GM21447 (cell line): ENCODE results near the gene MAGIX.
"Not testable (repeated sequence)": the region's sequence is repeated elsewhere in the genome, so short reads cannot be mapped to it uniquely, and the experiment has no call there.

Experiments used
- ATAC-seq: cut with Tn5 transposase; IDR thresholded peaks from one replicate; pipeline ENCODE4 v1.9.1; 2021; ENCODE audit not compliant: unreplicated experiment

The MAGIX gene

GRCh38 chrX:49157194-49157593 is 5.4 kb upstream of the MAGIX start:
- ATAC-seq: no peak

DNA sequence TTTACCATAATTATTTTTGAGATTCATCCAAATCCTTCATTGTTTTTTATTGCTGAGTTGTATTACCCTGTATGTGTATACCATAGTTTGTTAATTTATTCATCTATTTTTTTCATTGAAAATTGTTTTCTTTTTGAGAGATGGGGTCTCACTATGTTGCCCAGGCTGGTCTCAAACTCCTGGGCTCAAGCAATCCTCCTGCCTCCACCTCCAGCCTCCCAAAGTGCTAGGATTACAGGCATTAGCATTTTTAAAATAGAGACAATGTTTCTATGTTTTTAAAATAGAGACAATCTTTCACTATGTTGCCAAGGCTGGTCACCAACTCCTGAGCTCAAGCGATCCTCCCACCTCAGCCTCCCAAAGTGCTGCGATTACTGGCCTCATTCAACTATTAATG is 1.6 kb upstream of the MAGIX start:
- no peak for ATAC-seq

GRCh38 chrX:49161632-49162031 is 926 bp upstream of the MAGIX start:
- ATAC-seq: no peak

GRCh38 chrX:49163555-49164419 is 1.2 kb downstream of the MAGIX start:
- ATAC-seq: no peak

DNA sequence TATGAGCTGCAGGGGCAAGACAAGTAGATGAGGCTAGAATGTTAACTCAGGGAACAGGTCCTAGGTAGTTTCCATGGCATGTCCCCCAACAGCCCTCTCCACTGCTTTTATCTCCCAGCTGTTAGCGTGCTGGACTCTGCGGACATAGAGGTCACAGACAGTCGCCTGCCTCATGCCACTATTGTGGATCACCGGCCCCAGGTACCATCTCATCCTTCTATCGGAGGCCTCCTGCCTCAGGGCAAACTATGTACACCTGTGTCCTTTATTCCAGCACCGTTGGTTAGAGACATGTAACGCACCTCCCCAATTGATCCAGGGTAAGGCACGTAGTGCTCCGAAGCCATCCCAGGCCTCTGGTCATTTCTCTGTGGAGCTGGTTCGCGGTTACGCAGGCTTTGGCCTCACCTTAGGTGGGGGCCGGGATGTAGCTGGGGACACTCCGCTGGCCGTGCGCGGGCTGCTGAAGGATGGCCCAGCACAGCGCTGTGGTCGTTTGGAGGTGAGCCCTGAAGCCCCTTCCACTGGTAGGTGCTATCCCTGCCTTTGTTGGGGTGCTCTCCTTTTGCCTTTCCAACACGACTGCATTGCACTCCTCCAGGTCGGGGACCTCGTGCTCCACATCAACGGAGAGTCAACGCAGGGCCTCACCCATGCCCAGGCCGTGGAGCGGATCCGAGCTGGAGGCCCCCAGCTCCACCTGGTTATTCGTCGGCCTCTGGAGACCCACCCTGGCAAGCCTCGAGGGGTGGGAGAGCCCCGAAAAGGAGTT is 2.2 kb downstream of the MAGIX start:
- ATAC-seq: no peak

GRCh38 chrX:49165901-49166881 is 3.6 kb downstream of the MAGIX start:
- ATAC-seq: peak; percentile 49

- ATAC-seq: peak; percentile 32
Observed at GRCh38 chrX:49166914-49167739, 4.6 kb downstream of the MAGIX start.

- no peak for ATAC-seq
Observed at GRCh38 chrX:49167740-49168108, 5.2 kb downstream of the MAGIX start.

GRCh38 chrX:49171752-49172279 is 9.3 kb downstream of the MAGIX start, which contains the start of gene PLP2:
Gene PLP2 (plus strand): TSS chrX:49171898. CDS start chrX:49172001, 103 bp downstream.
- ATAC-seq: no peak

- peak; percentile 69 for ATAC-seq
Observed at GRCh38 chrX:49172280-49172780, 9.8 kb downstream of the MAGIX start.

GRCh38 chrX:49173544-49173943 is 11.0 kb downstream of the MAGIX start:
- not testable (repeated sequence) for ATAC-seq

GRCh38 chrX:49174723-49175122 is 12.2 kb downstream of the MAGIX start:
- ATAC-seq: no peak

DNA sequence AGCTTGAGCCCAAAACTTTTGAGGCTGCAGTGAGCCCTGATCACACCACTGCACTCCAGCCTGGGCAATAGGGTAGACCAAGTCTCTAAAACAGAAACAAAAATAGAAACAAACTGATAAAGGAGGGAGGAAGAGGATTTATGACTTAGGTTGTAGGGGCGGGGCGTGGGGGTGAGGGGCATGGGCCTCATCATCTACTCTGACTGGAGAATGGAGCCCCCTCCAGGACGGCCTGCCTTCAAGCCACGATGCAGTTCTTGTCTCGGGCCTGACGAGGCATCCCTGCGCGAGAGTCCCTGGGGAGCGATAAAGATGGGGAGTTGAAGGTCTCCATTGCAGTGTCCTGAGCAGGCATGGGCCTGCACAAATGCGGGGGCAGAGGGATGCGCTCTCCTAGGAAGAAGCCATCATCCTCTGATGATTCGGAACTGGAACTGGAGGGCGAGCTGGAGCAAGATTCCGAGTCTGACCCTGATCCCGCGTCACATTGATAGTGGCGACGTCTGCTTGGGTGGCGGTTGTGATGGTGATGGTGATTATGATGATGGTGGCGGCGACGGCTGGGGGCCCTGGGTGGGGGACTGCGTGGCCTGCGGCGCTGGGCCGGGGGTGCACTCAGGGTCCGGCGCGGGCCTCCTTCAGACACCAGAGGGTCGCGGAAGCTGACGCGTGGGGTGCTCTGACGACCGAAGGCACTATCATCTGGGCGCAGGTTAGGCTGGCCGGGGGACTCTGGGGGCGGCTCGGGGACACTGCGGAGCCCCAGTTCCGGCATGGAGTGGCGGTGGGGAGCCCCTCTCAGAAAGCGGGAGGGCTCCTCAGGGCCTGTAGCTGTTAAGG is 13.1 kb downstream of the MAGIX start:
- no peak for ATAC-seq

GRCh38 chrX:49176421-49177326 is 14.1 kb downstream of the MAGIX start:
- no peak for ATAC-seq

DNA sequence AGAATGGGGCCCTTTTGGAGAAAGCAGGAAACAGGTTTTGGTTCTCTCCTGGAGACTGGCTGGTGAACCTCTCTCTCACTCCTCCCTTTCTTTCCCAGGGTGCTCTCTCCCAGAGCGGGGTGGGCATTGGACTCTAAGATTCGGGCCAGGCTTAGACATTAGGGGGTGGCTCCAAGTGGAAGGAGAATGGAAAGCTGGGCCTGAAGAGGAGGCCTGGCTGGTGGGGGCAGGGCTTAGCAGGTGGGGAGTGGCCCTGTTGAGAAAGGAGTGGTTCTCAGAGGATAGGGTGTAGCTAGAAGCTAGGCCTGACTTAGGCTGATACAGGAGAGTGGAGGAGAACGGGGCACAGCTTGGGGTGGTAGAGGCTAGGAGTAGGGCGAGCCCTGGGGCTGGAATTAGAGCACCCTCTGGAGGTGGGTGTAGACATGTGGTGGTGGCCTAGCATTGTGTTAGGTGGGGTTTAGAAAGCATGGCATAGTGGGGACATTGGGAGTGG is 14.8 kb downstream of the MAGIX start:
- no peak for ATAC-seq

DNA sequence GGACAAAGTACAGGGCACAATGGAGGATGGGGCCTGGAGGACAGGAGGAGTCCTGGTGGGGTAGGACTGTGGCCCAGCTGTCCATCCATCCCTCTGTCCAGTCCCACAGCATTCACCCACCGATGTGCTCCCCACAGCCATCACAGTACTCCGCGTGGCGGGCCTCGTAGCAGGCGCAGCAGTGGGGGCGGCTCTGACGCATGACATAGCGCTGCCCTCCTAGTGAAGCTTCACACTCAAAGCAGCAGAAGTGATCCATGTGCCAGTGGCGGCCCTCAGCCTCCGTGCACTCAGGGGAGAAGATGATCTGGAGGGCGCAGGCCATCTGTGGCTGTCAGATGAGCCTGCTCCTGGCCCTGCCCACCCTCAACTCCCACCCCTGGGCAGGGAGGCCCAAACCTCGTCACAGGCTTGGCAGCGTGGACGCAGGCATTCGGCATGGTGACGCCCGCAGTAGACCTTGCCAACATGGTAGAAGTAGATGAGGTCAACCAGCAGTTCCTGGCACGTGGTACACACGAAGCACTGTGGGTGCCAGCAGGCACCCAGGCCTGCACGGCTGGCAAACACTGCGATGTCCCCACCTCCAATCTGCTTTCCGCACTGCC is 15.4 kb downstream of the MAGIX start:
- no peak for ATAC-seq

DNA sequence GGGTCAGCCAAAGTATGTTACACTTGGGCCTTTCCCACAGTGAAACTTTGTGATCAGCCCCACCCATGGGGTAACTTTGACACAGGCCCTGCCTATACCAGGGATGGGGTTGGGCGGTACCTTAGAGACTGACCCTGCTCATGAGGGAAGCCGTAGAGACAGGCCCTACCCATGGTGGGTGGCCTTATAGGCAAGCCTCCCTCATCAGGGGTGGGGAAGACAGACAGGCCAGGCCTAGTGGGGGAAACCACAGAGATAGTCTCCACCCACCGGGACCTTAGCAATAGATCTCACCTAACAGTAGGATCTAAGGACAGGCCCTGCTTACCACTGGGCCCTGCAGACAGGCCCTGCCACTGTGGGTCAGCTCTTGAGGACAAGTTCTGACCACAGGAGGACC is 16.0 kb downstream of the MAGIX start:
- no peak for ATAC-seq
